HEK293 (cell line): ENCODE measurements around the gene MTHFD1L.

Experiments used
- CTCF ChIA-PET: fragments of 350-600 bp; formaldehyde crosslinking; extraction: SDS; loops from one replicate; lab custom pipeline; 2021; ENCODE audit warnings: antibody characterized with exemption; lab: Yijun Ruan, JAX
- POLR2A ChIA-PET: fragments of 300-600 bp; formaldehyde crosslinking; extraction: SDS; loops from one replicate; lab custom pipeline; 2020; ENCODE audit warnings: antibody characterized with exemption, inconsistent platforms; lab: Yijun Ruan, JAX
- H3K27ac ChIP-seq: fragments of 200-500 bp; sonication (Bioruptor generic); 2 replicates; pipeline ENCODE4 v1.5.1; 2014; ENCODE audit warnings: low read depth, low read length, control low read depth, inconsistent platforms; ENCODE audit errors: extremely low read depth
- H3K36me3 ChIP-seq, 2 experiments: fragments of 200-500 bp in 1 of 2; sonication (Bioruptor generic) in 1 of 2; 1 replicate in 1 of 2; 2 replicates in 1 of 2; pipeline ENCODE4 v1.5.1; 2014 to 2017; ENCODE audit warnings: inconsistent platforms in 2 of 2, low read length in 2 of 2; ENCODE audit not compliant: control insufficient read depth in 2 of 2, insufficient read depth in 1 of 2
- H3K4me1 ChIP-seq: fragments of 200-500 bp; sonication (Bioruptor generic); 2 replicates; pipeline ENCODE4 v1.5.1; 2014; ENCODE audit warnings: mild to moderate bottlenecking, low read length, inconsistent platforms; ENCODE audit not compliant: control insufficient read depth, insufficient read depth
- H3K4me3 ChIP-seq: 2 replicates; pipeline ENCODE4 v1.5.1; 2011; ENCODE audit warnings: low read depth, mild to moderate bottlenecking, control low read depth, low read length, moderate library complexity
- H3K9me3 ChIP-seq: fragments of 200-500 bp; sonication (Bioruptor generic); 2 replicates; pipeline ENCODE4 v1.5.1; 2014; ENCODE audit warnings: low read depth, low read length, inconsistent platforms; ENCODE audit not compliant: control insufficient read depth, insufficient read depth
- GLIS1 ChIP-seq: fragments of 450-650 bp; formaldehyde crosslinking; IDR thresholded peaks from 2 replicates; pipeline ENCODE4 v1.5.1; 2016; ENCODE audit warnings: missing biosample characterization, missing genetic modification characterization
- HOXA7 ChIP-seq: sonication (generic); formaldehyde crosslinking; IDR thresholded peaks from 2 replicates; pipeline ENCODE4 v1.8.1; 2022; ENCODE audit warnings: missing genetic modification reagents, borderline replicate concordance
- HOXC10 ChIP-seq: sonication (generic); formaldehyde crosslinking; IDR thresholded peaks from 2 replicates; pipeline ENCODE4 v1.8.1; 2023; ENCODE audit warnings: mild to moderate bottlenecking, missing genetic modification reagents
- KLF8 ChIP-seq: fragments of 450-650 bp; formaldehyde crosslinking; IDR thresholded peaks from 2 replicates; pipeline ENCODE4 v1.5.1; 2016; ENCODE audit warnings: missing biosample characterization, missing genetic modification characterization
- MEIS1 ChIP-seq: sonication (generic); formaldehyde crosslinking; IDR thresholded peaks from 2 replicates; pipeline ENCODE4 v1.8.1; 2022; ENCODE audit warnings: missing genetic modification reagents, mild to moderate bottlenecking, borderline replicate concordance
- SCRT1 ChIP-seq: fragments of 450-650 bp; formaldehyde crosslinking; IDR thresholded peaks from 2 replicates; pipeline ENCODE4 v1.5.1; 2016; ENCODE audit warnings: missing biosample characterization, missing genetic modification characterization, borderline replicate concordance
- SCRT2 ChIP-seq: fragments of 450-650 bp; formaldehyde crosslinking; IDR thresholded peaks from 2 replicates; pipeline ENCODE4 v1.5.1; 2016; ENCODE audit warnings: missing biosample characterization, missing genetic modification characterization
- SP7 ChIP-seq: fragments of 450-650 bp; formaldehyde crosslinking; IDR thresholded peaks from 2 replicates; pipeline ENCODE4 v1.5.1; 2016; ENCODE audit warnings: missing biosample characterization, missing genetic modification characterization
- YY2 ChIP-seq: fragments of 450-650 bp; formaldehyde crosslinking; IDR thresholded peaks from 2 replicates; pipeline ENCODE4 v1.5.1; 2016; ENCODE audit warnings: missing biosample characterization, missing genetic modification characterization
- ZBTB20 ChIP-seq: fragments of 450-650 bp; formaldehyde crosslinking; IDR thresholded peaks from 2 replicates; pipeline ENCODE4 v1.5.1; 2016; ENCODE audit warnings: missing biosample characterization, missing genetic modification characterization
- ZNF121 ChIP-seq: fragments of 450-650 bp; formaldehyde crosslinking; IDR thresholded peaks from 2 replicates; pipeline ENCODE4 v1.5.1; 2016; ENCODE audit warnings: missing biosample characterization, missing genetic modification characterization
- ZNF132 ChIP-seq: fragments of 450-650 bp; formaldehyde crosslinking; IDR thresholded peaks from 2 replicates; pipeline ENCODE4 v1.5.1; 2017; ENCODE audit warnings: missing biosample characterization, missing genetic modification characterization, borderline replicate concordance
- ZNF140 ChIP-seq: fragments of 450-650 bp; formaldehyde crosslinking; IDR thresholded peaks from 2 replicates; pipeline ENCODE4 v1.5.1; 2016; ENCODE audit warnings: missing biosample characterization, missing genetic modification characterization
- ZNF148 ChIP-seq: fragments of 450-650 bp; formaldehyde crosslinking; IDR thresholded peaks from 2 replicates; pipeline ENCODE4 v1.5.0; 2017; ENCODE audit warnings: missing biosample characterization, missing genetic modification characterization, borderline replicate concordance
- ZNF169 ChIP-seq: fragments of 450-650 bp; formaldehyde crosslinking; IDR thresholded peaks from 2 replicates; pipeline ENCODE4 v1.5.1; 2016; ENCODE audit warnings: missing biosample characterization, missing genetic modification characterization
- ZNF2 ChIP-seq: fragments of 450-650 bp; formaldehyde crosslinking; IDR thresholded peaks from 2 replicates; pipeline ENCODE4 v1.5.1; 2016; ENCODE audit warnings: missing biosample characterization, missing genetic modification characterization
- ZNF202 ChIP-seq: fragments of 450-650 bp; formaldehyde crosslinking; IDR thresholded peaks from 2 replicates; pipeline ENCODE4 v1.5.1; 2016; ENCODE audit warnings: missing biosample characterization, missing genetic modification characterization, borderline replicate concordance
- ZNF274 ChIP-seq, 2 experiments: fragments of 200-500 bp in 1 of 2; fragments of 450-650 bp in 1 of 2; sonication (Bioruptor generic) in 1 of 2; formaldehyde crosslinking in 1 of 2; IDR thresholded peaks; 2 replicates each; pipeline versions ENCODE4 v1.5.1 to v1.6.1; 2014 to 2016; ENCODE audit warnings: borderline replicate concordance in 1 of 2, inconsistent platforms in 1 of 2, low read length in 1 of 2, missing biosample characterization in 1 of 2, missing genetic modification characterization in 1 of 2
- ZNF302 ChIP-seq: fragments of 450-650 bp; formaldehyde crosslinking; IDR thresholded peaks from 2 replicates; pipeline ENCODE4 v1.5.1; 2016; ENCODE audit warnings: missing biosample characterization, missing genetic modification characterization, low read depth
- ZNF324 ChIP-seq: fragments of 450-650 bp; formaldehyde crosslinking; IDR thresholded peaks from 2 replicates; pipeline ENCODE4 v1.5.1; 2016; ENCODE audit warnings: missing biosample characterization, missing genetic modification characterization
- ZNF341 ChIP-seq: fragments of 450-650 bp; formaldehyde crosslinking; IDR thresholded peaks from 2 replicates; pipeline ENCODE4; 2016; ENCODE audit warnings: low read depth, missing biosample characterization, missing genetic modification characterization
- ZNF423 ChIP-seq: fragments of 450-650 bp; formaldehyde crosslinking; IDR thresholded peaks from 2 replicates; pipeline ENCODE4 v1.5.1; 2016; ENCODE audit warnings: missing biosample characterization, missing genetic modification characterization
- ZNF513 ChIP-seq: fragments of 450-650 bp; IDR thresholded peaks from 2 replicates; pipeline ENCODE4 v1.5.1; 2018; ENCODE audit warnings: missing biosample characterization, missing genetic modification characterization
- ZNF549 ChIP-seq: fragments of 450-650 bp; IDR thresholded peaks from 2 replicates; pipeline ENCODE4 v1.5.1; 2018; ENCODE audit warnings: missing biosample characterization, missing genetic modification characterization, mild to moderate bottlenecking, inconsistent platforms, moderate library complexity
- ZNF596 ChIP-seq: fragments of 450-650 bp; IDR thresholded peaks from 2 replicates; pipeline ENCODE4 v1.5.0; 2018; ENCODE audit warnings: missing biosample characterization, mild to moderate bottlenecking, missing genetic modification characterization, moderate library complexity
- ZNF76 ChIP-seq: fragments of 450-650 bp; formaldehyde crosslinking; IDR thresholded peaks from 2 replicates; pipeline ENCODE4; 2016; ENCODE audit warnings: low read depth, missing biosample characterization, missing genetic modification characterization, borderline replicate concordance
- ZNF792 ChIP-seq: fragments of 450-650 bp; formaldehyde crosslinking; IDR thresholded peaks from 2 replicates; pipeline ENCODE4 v1.5.1; 2016; ENCODE audit warnings: missing biosample characterization, missing genetic modification characterization
- ZNF830 ChIP-seq: fragments of 450-650 bp; IDR thresholded peaks from 2 replicates; pipeline ENCODE4 v1.5.0; 2018; ENCODE audit warnings: missing biosample characterization, missing genetic modification characterization, low read depth, mild to moderate bottlenecking, moderate library complexity

Gene MTHFD1L

GRCh38 chr6:150883521-150883920, 18.0 kb downstream of the MTHFD1L start:
- H3K9me3 ChIP-seq = no peaks in the 10 kb centered on the region
- ChIA-PET CTCF (interaction anchor here (0.7 to 2.7 kb wide), 4 partner anchors 35 to 441 kb away, joined by 3 to 23 read pairs (median 8); no protein-coding TSS in a partner anchor), POLR2A (interaction anchor here (0.7 kb wide), 1 partner anchor 7 kb away, joined by 3 read pairs; no protein-coding TSS in a partner anchor)
- H3K27ac ChIP-seq = no peak overlapping the region
- peaks cover 6% of the 10 kb centered on the region for H3K4me1 ChIP-seq
- TF ChIP-seq GLIS1 (tag by site-specific recombination) (no peak), ZNF140 (tag by site-specific recombination) (no peak), MEIS1 (CRISPR knock-in tag) (no peak), ZNF169 (tag by site-specific recombination) (no peak), ZNF202 (tag by site-specific recombination) (no peak), ZNF148 (tag by site-specific recombination) (no peak), ZNF792 (tag by site-specific recombination) (no peak), ZNF341 (tag by site-specific recombination) (no peak), SP7 (tag by site-specific recombination) (no peak), HOXC10 (CRISPR knock-in tag) (no peak), YY2 (tag by site-specific recombination) (no peak), ZNF132 (tag by site-specific recombination) (no peak), ZNF549 (no peak), ZNF513 (tag by site-specific recombination) (no peak), ZNF274 (IDR thresholded peaks at IDR 0.05; ENCODE audit: low read length) (no peak), ZNF274 (tag by site-specific recombination; IDR thresholded peaks at IDR 0.05; ENCODE audit: borderline replicate concordance) (no peak)
- H3K36me3 ChIP-seq = peaks cover 24 to 40% of the 10 kb centered on the region in 2 experiments; a peak in 2 of 3 replicates
- no peak overlapping the region for H3K4me3 ChIP-seq

- POLR2A ChIA-PET = no interaction called here
These were observed 20.7 kb downstream of the MTHFD1L start for GRCh38 chr6:150886155-150886554.

GRCh38 chr6:150887978-150888563, 22.6 kb downstream of the MTHFD1L start:
- ChIA-PET CTCF (interaction anchor here (0.6 to 13.4 kb wide), 7 partner anchors 22 to 703 kb away, joined by 3 to 283 read pairs (median 4); partner anchors contain the start of gene MTHFD1L), POLR2A (no interaction called here)

More at GRCh38 chr6:150886155-150886554, 20.7 kb downstream of the MTHFD1L start:
- no peak for TF ChIP-seq ZNF324 (tag by site-specific recombination)
- peak; percentile 47; the same call in 1 of the 2 replicates for TF ChIP-seq ZNF121 (tag by site-specific recombination)
- no peak for TF ChIP-seq ZNF2
- no peak overlapping the region for H3K4me3 ChIP-seq
- H3K4me1 ChIP-seq = peaks cover 6% of the 10 kb centered on the region
- no peaks in the 10 kb centered on the region for H3K9me3 ChIP-seq
- CTCF ChIA-PET = interaction anchor here (0.6 to 13.4 kb wide), 4 partner anchors 67 to 509 kb away, joined by 3 to 283 read pairs (median 4); no protein-coding TSS in a partner anchor
- H3K36me3 ChIP-seq = peaks cover 35 to 52% of the 10 kb centered on the region in 2 experiments; a peak in 2 of 3 replicates
- no peak overlapping the region for H3K27ac ChIP-seq

More at GRCh38 chr6:150887978-150888563, 22.6 kb downstream of the MTHFD1L start:
- TF ChIP-seq ZNF76 (tag by site-specific recombination) = no peak
- no peak for TF ChIP-seq HOXA7 (CRISPR knock-in tag)
- TF ChIP-seq SCRT1 = 0 out of 2 replicates have a peak, but pooled peaks have one; percentile 18
- no peak for TF ChIP-seq ZBTB20 (tag by site-specific recombination)
- no peak for TF ChIP-seq ZNF423 (tag by site-specific recombination)
- TF ChIP-seq SCRT2 (tag by site-specific recombination) = peak; percentile 93
- no peak for TF ChIP-seq ZNF596 (tag by site-specific recombination)
- TF ChIP-seq KLF8 (tag by site-specific recombination) = no peak
- no peak for TF ChIP-seq ZNF830 (tag by site-specific recombination)
- no peak for TF ChIP-seq ZNF302 (tag by site-specific recombination)
- H3K4me1 ChIP-seq = no peaks in the 10 kb centered on the region
- H3K4me3 ChIP-seq = no peak overlapping the region
- peaks cover 35 to 58% of the 10 kb centered on the region in 2 experiments; a peak in 2 of 3 replicates for H3K36me3 ChIP-seq
- no peaks in the 10 kb centered on the region for H3K9me3 ChIP-seq
- H3K27ac ChIP-seq = no peak overlapping the region
